ENCODE measurements around the gene SCYL2. TPM values are rescaled to one million over a fixed set of nuclear protein-coding genes. Genes with fewer than 3 reads are reported as not detected.

Gene SCYL2
- polyA plus RNA-seq, 1 donor = 52.9 TPM

DNA sequence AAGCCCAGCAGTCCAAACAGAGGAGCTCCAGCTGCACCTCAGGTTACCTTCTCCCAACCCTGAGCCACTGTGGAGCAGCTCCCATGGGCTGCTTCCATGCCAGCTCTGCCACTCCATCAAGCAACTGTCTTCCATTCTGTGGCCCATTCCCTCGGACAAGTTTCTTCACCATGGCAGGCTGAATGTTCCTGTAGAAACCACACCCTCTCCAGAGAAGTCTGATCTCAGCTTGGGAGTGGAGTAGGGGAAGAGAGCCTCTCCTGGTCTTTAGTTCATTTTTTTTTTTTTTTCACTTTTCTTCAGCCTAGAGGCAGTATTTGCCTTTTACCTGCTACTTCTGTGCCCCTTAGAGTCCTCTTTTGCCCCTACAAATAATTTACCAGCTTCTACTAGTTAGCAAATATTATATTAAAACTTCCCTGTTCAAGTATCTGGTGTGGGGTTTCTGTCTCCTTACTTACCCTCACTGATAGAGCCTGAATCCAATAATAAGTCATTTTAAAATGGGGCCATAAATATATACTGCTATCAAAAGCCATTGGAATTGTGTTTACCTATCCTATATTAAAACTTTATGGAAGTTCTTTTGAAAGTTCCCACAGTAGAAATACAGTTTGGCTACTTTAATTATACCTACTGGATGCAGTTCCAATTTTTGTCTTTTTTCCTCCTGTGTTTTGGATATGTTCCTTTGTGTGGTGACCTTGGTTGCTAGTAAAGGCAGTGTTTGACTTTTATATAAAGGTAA lies 78.2 kb downstream of the SCYL2 start:
- Histone ChIP-seq H3K27ac (ENCODE audit: low read length) (no peak overlapping the region), H3K4me1 (ENCODE audit: control insufficient read depth, insufficient read depth, low read length) (no peaks in the 10 kb centered on the region), H3K36me3 (ENCODE audit: control insufficient read depth, insufficient read depth, low read length) (peaks cover 4% of the 10 kb centered on the region), H3K9me3 (ENCODE audit: control insufficient read depth, low read depth, low read length) (no peaks in the 10 kb centered on the region), H3K27me3 (ENCODE audit: control insufficient read depth, insufficient read depth, low read length) (no peaks in the 10 kb centered on the region), H3K4me3 (ENCODE audit: low read length) (no peak overlapping the region)
- WGBS (ENCODE audit: insufficient coverage, low lambda C conversion rate) = no CpG with 5 or more reads among the region's 1 CpG
- DNase-seq = no peak

DNA sequence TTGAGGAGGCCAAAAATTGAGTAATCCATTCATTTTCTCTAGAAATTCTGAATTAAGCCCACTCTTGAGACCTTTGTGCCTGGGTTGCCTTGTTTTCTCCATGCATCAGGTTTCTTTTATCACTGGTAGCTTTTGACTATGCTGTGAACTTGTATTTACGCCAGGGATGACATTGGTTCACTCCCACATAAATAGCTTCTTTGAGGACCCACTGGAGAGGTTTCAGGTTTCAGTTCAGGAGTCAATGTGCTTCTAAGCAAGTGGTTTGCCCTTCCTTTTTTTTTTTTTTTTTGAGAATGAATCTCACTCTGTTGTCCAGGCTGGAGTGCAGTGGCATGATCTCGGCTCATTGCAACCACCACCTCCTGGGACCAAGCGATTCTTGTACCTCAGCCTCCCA lies 79.7 kb downstream of the SCYL2 start:
- Histone ChIP-seq H3K36me3 (ENCODE audit: control insufficient read depth, insufficient read depth, low read length) (peaks cover 4% of the 10 kb centered on the region), H3K4me1 (ENCODE audit: control insufficient read depth, insufficient read depth, low read length) (no peaks in the 10 kb centered on the region), H3K9me3 (ENCODE audit: control insufficient read depth, low read depth, low read length) (no peaks in the 10 kb centered on the region), H3K4me3 (ENCODE audit: low read length) (no peak overlapping the region), H3K27me3 (ENCODE audit: control insufficient read depth, insufficient read depth, low read length) (no peaks in the 10 kb centered on the region), H3K27ac (ENCODE audit: low read length) (no peak overlapping the region)
- DNase-seq = no peak
- no CpG with 5 or more reads among the region's 3 CpGs for WGBS (ENCODE audit: insufficient coverage, low lambda C conversion rate)

DNA sequence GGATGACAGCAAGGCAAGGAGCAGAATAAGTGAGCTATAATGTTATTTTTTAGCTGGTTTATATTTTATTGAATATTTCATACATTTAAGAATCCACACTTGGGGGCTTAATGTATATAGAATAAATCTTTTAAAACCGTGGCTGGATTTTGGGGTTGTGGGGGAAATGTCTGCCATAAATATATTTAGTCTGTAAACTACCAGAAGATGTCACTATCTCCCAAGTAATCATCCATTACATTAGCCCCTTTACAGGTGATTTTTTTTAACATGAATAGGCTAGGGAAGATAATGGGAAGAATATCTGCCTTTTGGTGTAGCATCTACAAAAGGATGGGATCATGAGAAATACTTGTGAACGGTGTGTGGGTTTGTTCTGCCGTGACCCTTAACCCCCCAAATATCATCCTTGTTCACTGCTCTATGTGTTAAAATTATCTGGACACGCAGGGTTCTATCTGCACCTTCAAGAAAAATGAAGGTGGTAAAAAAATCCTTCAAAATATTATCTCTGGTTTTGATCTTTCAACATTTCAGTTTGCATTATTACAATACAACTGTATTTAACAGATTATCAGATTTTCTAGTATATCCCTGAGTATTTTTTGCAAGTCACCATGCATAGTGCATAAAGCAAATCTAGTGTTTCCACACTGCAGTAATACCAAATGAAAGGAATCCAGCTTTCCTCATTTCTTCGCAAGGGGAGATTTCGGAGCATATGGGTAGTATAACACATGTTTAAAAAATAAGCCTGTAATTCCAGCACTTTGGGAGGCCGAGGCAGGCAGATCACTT lies 81.9 kb downstream of the SCYL2 start:
- Histone ChIP-seq H3K36me3 (ENCODE audit: control insufficient read depth, insufficient read depth, low read length) (no peaks in the 10 kb centered on the region), H3K4me1 (ENCODE audit: control insufficient read depth, insufficient read depth, low read length) (no peaks in the 10 kb centered on the region), H3K9me3 (ENCODE audit: control insufficient read depth, low read depth, low read length) (no peaks in the 10 kb centered on the region), H3K4me3 (ENCODE audit: low read length) (no peak overlapping the region), H3K27ac (ENCODE audit: low read length) (no peak overlapping the region), H3K27me3 (ENCODE audit: control insufficient read depth, insufficient read depth, low read length) (no peaks in the 10 kb centered on the region)
- peak in 1 of 2 donors; percentile 23 for DNase-seq
- no CpG with 5 or more reads among the region's 7 CpGs for WGBS (ENCODE audit: insufficient coverage, low lambda C conversion rate)

DNA sequence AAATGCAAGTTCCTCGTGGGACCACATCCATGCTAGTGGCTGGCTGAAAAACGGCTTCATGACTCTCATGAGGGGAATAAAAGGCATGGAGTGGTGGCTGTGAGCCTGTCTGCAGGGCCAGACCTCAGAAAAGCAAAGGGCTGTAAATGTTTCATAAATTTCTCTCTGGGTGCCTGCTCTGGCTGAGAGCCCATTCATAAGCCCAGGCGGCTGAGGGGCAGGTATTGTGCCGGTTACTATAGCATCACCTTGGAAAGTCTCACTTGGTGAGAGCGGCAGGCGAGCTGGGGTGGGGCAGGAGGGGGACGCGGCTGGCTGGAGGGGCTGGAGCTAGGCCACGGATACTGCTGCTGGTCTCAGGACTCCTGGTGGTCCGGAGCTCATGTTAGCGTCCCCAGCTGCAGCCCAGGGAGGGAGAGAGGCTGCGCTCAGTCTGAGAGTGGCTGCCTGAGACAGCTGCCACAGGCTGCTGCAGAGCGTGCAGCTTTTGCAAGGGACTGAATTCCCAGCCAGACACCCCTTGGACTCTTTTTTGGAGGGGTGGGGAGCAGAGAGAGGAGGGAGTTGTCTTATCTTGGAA lies 89.8 kb downstream of the SCYL2 start, which contains the start of gene SLC17A8:
Gene SLC17A8, plus strand, starts transcription at position 431 of the 580 bp plus-strand sequence. CDS start 318 bp downstream, outside the sequence.
- Histone ChIP-seq H3K9me3 (ENCODE audit: control insufficient read depth, low read depth, low read length) (no peaks in the 10 kb centered on the region), H3K4me1 (ENCODE audit: control insufficient read depth, insufficient read depth, low read length) (no peaks in the 10 kb centered on the region), H3K36me3 (ENCODE audit: control insufficient read depth, insufficient read depth, low read length) (no peaks in the 10 kb centered on the region), H3K27ac (ENCODE audit: low read length) (no peak within 1 kb of the TSS), H3K4me3 (ENCODE audit: low read length) (no peak within 1 kb of the TSS), H3K27me3 (ENCODE audit: control insufficient read depth, insufficient read depth, low read length) (no peaks in the 10 kb centered on the region)
- no CpG with 5 or more reads among the region's 13 CpGs for WGBS (ENCODE audit: insufficient coverage, low lambda C conversion rate)
- peak in 1 of 2 donors; percentile 36 for DNase-seq

DNA sequence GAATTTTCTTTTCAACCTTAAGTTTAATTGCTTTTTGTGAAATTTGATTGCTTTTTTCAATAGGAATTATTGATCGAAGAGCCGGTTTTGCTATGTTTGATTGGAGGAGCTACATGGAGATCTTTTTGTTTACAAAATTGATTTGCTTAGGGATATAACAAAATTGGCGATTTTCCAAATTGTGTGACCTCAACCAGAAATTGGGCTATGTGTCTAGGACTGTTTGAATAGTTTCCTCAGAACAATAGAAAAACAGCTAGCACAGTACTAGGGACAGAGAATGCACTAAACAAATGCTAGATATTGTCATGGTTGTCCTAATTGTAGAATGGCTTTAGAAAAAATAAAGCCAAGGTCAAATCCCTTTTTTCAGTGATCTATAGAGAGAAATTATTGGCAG lies 92.3 kb downstream of the SCYL2 start:
- DNase-seq = no peak
- Histone ChIP-seq H3K4me3 (ENCODE audit: low read length) (no peak overlapping the region), H3K36me3 (ENCODE audit: control insufficient read depth, insufficient read depth, low read length) (no peaks in the 10 kb centered on the region), H3K9me3 (ENCODE audit: control insufficient read depth, low read depth, low read length) (no peaks in the 10 kb centered on the region), H3K27ac (ENCODE audit: low read length) (no peak overlapping the region), H3K4me1 (ENCODE audit: control insufficient read depth, insufficient read depth, low read length) (no peaks in the 10 kb centered on the region), H3K27me3 (ENCODE audit: control insufficient read depth, insufficient read depth, low read length) (no peaks in the 10 kb centered on the region)
- 83% methylated on average over 1 of the region's 3 CpGs for WGBS (ENCODE audit: insufficient coverage, low lambda C conversion rate)

DNA sequence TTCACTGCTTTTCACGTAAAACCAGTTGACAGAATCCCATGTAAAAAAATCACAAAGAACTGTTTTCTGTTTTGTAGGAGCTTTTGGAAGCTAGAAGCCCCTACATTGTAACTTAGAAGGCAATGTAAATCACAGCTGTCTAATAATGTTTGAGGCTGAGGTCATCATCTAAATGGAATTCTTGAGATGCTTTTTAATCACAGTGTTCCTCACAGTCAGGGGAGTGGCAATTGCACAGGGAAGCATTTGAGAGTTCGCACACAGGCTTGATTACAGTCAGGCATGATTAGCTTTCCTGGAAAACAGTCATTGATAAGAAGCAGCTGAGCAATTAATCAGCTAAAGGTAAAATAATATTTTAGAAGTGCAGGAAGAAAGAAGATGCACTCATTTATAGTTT lies 92.8 kb downstream of the SCYL2 start:
- no peaks in the 10 kb centered on the region for H3K4me1 ChIP-seq (ENCODE audit: control insufficient read depth, insufficient read depth, low read length)
- no peaks in the 10 kb centered on the region for H3K36me3 ChIP-seq (ENCODE audit: control insufficient read depth, insufficient read depth, low read length)
- H3K27me3 ChIP-seq (ENCODE audit: control insufficient read depth, insufficient read depth, low read length) = no peaks in the 10 kb centered on the region
- no peak overlapping the region for H3K27ac ChIP-seq (ENCODE audit: low read length)
- no peaks in the 10 kb centered on the region for H3K9me3 ChIP-seq (ENCODE audit: control insufficient read depth, low read depth, low read length)
- H3K4me3 ChIP-seq (ENCODE audit: low read length) = no peak overlapping the region
- peak in 1 of 2 donors; percentile 30 for DNase-seq
- no CpG with 5 or more reads among the region's 2 CpGs for WGBS (ENCODE audit: insufficient coverage, low lambda C conversion rate)

DNA sequence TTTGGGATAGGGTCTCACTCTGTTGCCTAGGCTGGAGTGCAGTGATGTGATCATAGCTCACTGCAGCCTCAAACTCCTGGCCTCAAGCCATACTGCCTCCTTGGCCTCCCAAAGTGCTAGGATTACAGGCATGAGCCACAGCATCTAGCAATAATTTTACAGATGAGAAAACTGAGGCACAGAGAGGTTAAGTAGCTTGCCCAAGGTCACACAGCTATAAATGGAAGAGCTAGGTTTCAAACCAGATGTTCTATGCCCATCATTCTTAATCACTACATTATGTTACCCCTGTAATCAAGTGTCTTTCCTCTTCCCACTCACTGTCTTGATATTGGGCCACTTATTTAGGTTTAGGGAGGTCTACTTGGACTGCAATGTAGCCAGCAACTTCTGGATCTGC lies 93.5 kb downstream of the SCYL2 start:
- Histone ChIP-seq H3K36me3 (ENCODE audit: control insufficient read depth, insufficient read depth, low read length) (no peaks in the 10 kb centered on the region), H3K9me3 (ENCODE audit: control insufficient read depth, low read depth, low read length) (no peaks in the 10 kb centered on the region), H3K4me1 (ENCODE audit: control insufficient read depth, insufficient read depth, low read length) (no peaks in the 10 kb centered on the region), H3K4me3 (ENCODE audit: low read length) (no peak overlapping the region), H3K27me3 (ENCODE audit: control insufficient read depth, insufficient read depth, low read length) (no peaks in the 10 kb centered on the region), H3K27ac (ENCODE audit: low read length) (no peak overlapping the region)
- no peak for DNase-seq

DNA sequence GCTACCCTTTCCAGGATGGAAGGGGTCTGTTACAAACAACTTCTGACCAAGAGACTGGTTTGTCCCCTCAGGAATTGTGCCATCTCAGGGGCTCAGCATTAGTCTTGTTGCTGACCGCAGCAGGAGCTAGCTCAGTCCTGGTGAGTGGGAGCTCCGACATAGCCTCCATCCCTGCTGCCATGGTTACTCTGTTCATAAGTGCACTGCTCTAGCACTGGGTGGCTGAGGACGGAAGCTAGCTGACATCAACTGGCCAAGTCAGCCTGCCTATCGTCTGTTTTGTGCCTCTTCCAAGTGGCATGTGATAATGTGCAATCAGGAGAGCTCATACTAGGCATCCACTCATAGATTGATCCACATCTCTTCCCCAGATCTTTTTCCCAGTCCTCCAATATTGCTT lies 97.3 kb downstream of the SCYL2 start:
- no peak for DNase-seq
- Histone ChIP-seq H3K36me3 (ENCODE audit: control insufficient read depth, insufficient read depth, low read length) (no peaks in the 10 kb centered on the region), H3K27me3 (ENCODE audit: control insufficient read depth, insufficient read depth, low read length) (no peaks in the 10 kb centered on the region), H3K4me1 (ENCODE audit: control insufficient read depth, insufficient read depth, low read length) (no peaks in the 10 kb centered on the region), H3K27ac (ENCODE audit: low read length) (no peak overlapping the region), H3K9me3 (ENCODE audit: control insufficient read depth, low read depth, low read length) (peaks cover 1% of the 10 kb centered on the region), H3K4me3 (ENCODE audit: low read length) (no peak overlapping the region)
- no CpG with 5 or more reads among the region's 4 CpGs for WGBS (ENCODE audit: insufficient coverage, low lambda C conversion rate)

DNA sequence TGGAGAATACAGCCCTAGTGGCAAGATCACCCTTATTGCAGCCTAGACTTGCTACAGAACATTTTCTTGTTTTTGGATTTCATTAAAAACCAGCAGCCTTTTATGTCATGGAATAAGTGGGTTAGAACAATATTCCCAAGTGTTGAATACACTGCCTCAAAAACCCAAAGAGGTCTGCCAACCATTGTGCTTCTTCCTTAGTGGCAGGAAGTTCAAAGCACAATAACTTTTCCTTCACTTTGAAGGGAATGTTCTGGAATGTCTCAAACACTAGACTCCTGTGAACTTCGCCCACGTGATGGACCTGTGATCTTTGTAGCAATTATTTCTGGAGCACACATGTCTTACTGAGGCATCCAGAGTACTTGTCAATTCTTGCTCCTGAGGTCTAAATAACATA lies 98.4 kb downstream of the SCYL2 start:
- DNase-seq = peak in 1 of 2 donors; percentile 32
- Histone ChIP-seq H3K9me3 (ENCODE audit: control insufficient read depth, low read depth, low read length) (peaks cover 4% of the 10 kb centered on the region), H3K27me3 (ENCODE audit: control insufficient read depth, insufficient read depth, low read length) (no peaks in the 10 kb centered on the region), H3K36me3 (ENCODE audit: control insufficient read depth, insufficient read depth, low read length) (no peaks in the 10 kb centered on the region), H3K4me3 (ENCODE audit: low read length) (no peak overlapping the region), H3K4me1 (ENCODE audit: control insufficient read depth, insufficient read depth, low read length) (no peaks in the 10 kb centered on the region), H3K27ac (ENCODE audit: low read length) (no peak overlapping the region)
- no CpG with 5 or more reads among the region's 2 CpGs for WGBS (ENCODE audit: insufficient coverage, low lambda C conversion rate)

DNA sequence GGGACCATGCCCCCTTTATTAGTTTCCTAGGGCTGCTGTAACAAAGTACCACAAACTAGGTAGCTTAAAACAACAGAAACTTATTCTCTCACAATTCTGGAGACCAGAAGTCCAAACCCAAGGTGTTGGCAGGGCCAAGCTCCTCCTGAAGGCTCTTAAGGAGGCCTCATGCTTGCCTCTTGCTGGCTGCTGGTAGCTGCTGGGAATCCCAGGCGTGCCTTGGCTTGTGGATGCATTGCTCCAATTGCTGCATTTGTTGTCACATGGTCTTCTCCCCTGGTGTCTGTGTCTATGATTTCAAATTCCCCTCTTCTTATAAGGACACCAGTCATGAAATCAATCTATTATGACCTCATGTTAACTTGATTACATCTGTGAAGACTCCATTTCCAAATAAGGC lies 101.1 kb downstream of the SCYL2 start:
- no CpG with 5 or more reads among the region's 1 CpG for WGBS (ENCODE audit: insufficient coverage, low lambda C conversion rate)
- H3K4me3 ChIP-seq (ENCODE audit: low read length) = no peak overlapping the region
- no peaks in the 10 kb centered on the region for H3K4me1 ChIP-seq (ENCODE audit: control insufficient read depth, insufficient read depth, low read length)
- H3K36me3 ChIP-seq (ENCODE audit: control insufficient read depth, insufficient read depth, low read length) = no peaks in the 10 kb centered on the region
- H3K27me3 ChIP-seq (ENCODE audit: control insufficient read depth, insufficient read depth, low read length) = no peaks in the 10 kb centered on the region
- peaks cover 4% of the 10 kb centered on the region for H3K9me3 ChIP-seq (ENCODE audit: control insufficient read depth, low read depth, low read length)
- no peak overlapping the region for H3K27ac ChIP-seq (ENCODE audit: low read length)
- no peak for DNase-seq

Measured in large intestine (tissue), 3 donors.